B cell (primary cell): ENCODE results near the gene EIF2AK2. TPM values are rescaled to one million over a fixed set of nuclear protein-coding genes. Genes with fewer than 3 reads are reported as not detected.

Source experiments
- ATAC-seq: fragments of 200-7000 bp; cut with Tn5 transposase; one replicate; pipeline ENCODE4 v1.10.0; 2021; ENCODE audit warnings: low read depth, mild to moderate bottlenecking, moderate number of reproducible peaks, moderate library complexity
- CTCF ChIA-PET: fragments of 350-600 bp; sonication (Branson Sonifier 250); formaldehyde crosslinking; loops from one replicate; lab custom pipeline; 2021; ENCODE audit warnings: antibody characterized with exemption, inconsistent platforms; lab: Charles Lee
- POLR2A ChIA-PET: fragments of 350-600 bp; sonication (Branson Sonifier 250); formaldehyde crosslinking; loops from one replicate; lab custom pipeline; 2021; ENCODE audit warnings: antibody characterized with exemption; lab: Charles Lee
- DNase-seq: peaks from one replicate; pipeline ENCODE4 v3.0.0; 2013
- H2AFZ ChIP-seq: 2 replicates; pipeline ENCODE4 v1.6.1; 2012; ENCODE audit warnings: mild to moderate bottlenecking, low read depth, low read length; ENCODE audit not compliant: insufficient read depth, poor library complexity, severe bottlenecking
- H3K27ac ChIP-seq, 2 donors: 1 replicate in 1 of 2; 2 replicates in 1 of 2; pipeline ENCODE4 v1.5.1; 2012 to 2013; ENCODE audit warnings: low read length in 2 of 2, mild to moderate bottlenecking in 2 of 2, moderate library complexity in 1 of 2
- H3K27me3 ChIP-seq, 4 experiments: fragments of 200-600 bp in 1 of 4; sonication (generic) in 1 of 4; replicated peaks in 1 of 4; 1 replicate in 2 of 4; 2 replicates in 2 of 4; pipeline versions ENCODE4 v1.6.1 to v1.7.0; 2013 to 2016; ENCODE audit warnings: low read length in 3 of 4, mild to moderate bottlenecking in 2 of 4, mixed read lengths in 1 of 4, moderate library complexity in 1 of 4; ENCODE audit not compliant: insufficient read depth in 4 of 4, control insufficient read depth in 3 of 4; ENCODE audit errors: control extremely low read depth in 1 of 4
- H3K36me3 ChIP-seq, 2 experiments: replicated peaks in 1 of 2; 1 replicate in 1 of 2; 2 replicates in 1 of 2; pipeline versions ENCODE4 v1.6.1 to v1.7.1; 2013; ENCODE audit warnings: low read length in 1 of 2; ENCODE audit not compliant: insufficient read depth in 2 of 2, control insufficient read depth in 1 of 2; ENCODE audit errors: control extremely low read depth in 1 of 2, extremely low read depth in 1 of 2
- H3K4me1 ChIP-seq, 2 donors: fragments of 200-600 bp in 1 of 2; sonication (generic) in 1 of 2; 1 replicate in 1 of 2; 2 replicates in 1 of 2; pipeline versions ENCODE4 v1.5.1 to v1.6.1; 2013 to 2017; ENCODE audit warnings: low read length in 2 of 2; ENCODE audit not compliant: control insufficient read depth in 2 of 2, insufficient read depth in 2 of 2
- H3K4me2 ChIP-seq: replicated peaks from 2 replicates; pipeline ENCODE3; 2012; ENCODE audit warnings: mild to moderate bottlenecking, low read depth, low read length; ENCODE audit not compliant: poor library complexity, severe bottlenecking
- H3K4me3 ChIP-seq, 5 experiments: fragments of 200-600 bp in 1 of 5; sonication (generic) in 1 of 5; 1 replicate in 3 of 5; 2 replicates in 2 of 5; pipeline versions ENCODE4 v1.5.1 to v1.7.0; 2011 to 2016; ENCODE audit warnings: low read length in 4 of 5, mild to moderate bottlenecking in 4 of 5, low read depth in 2 of 5, control low read depth in 1 of 5, moderate library complexity in 1 of 5; ENCODE audit not compliant: insufficient read depth in 1 of 5; ENCODE audit errors: control extremely low read depth in 1 of 5, extremely low read depth in 1 of 5
- H3K79me2 ChIP-seq: fragments of 200-600 bp; sonication (generic); one replicate; pipeline ENCODE4 v1.6.0; 2016; ENCODE audit warnings: low read length; ENCODE audit not compliant: control insufficient read depth, insufficient read depth
- H3K9ac ChIP-seq: fragments of 200-600 bp; sonication (generic); 2 replicates; pipeline ENCODE4 v1.6.1; 2017; ENCODE audit warnings: mild to moderate bottlenecking, low read length, moderate library complexity
- H3K9me3 ChIP-seq, 3 donors: one replicate each; pipeline versions ENCODE4 v1.6.1 to v1.7.1; 2013; ENCODE audit warnings: low read length in 2 of 3; ENCODE audit not compliant: control insufficient read depth in 2 of 3, insufficient read depth in 1 of 3; ENCODE audit errors: control extremely low read depth in 1 of 3
- H4K20me1 ChIP-seq: 2 replicates; pipeline ENCODE4 v1.6.0; 2012; ENCODE audit warnings: mild to moderate bottlenecking, low read length; ENCODE audit not compliant: insufficient read depth, control insufficient read depth, poor library complexity, severe bottlenecking
- H3K27ac Mint-ChIP-seq: one replicate; pipeline ENCODE4 v1.8.0; 2021; ENCODE audit warnings: mixed read lengths
- H3K27me3 Mint-ChIP-seq: one replicate; pipeline ENCODE4 v1.8.0; 2021; ENCODE audit warnings: mixed read lengths
- H3K4me1 Mint-ChIP-seq: one replicate; pipeline ENCODE4 v1.8.0; 2021; ENCODE audit warnings: mixed read lengths
- H3K4me3 Mint-ChIP-seq: one replicate; pipeline ENCODE4 v1.8.0; 2021; ENCODE audit warnings: mixed read lengths
- H3K9me3 Mint-ChIP-seq: one replicate; pipeline ENCODE4 v1.8.0; 2022; ENCODE audit warnings: mixed read lengths; ENCODE audit not compliant: insufficient read depth
- CTCF ChIP-seq: fragments of 200-600 bp; IDR thresholded peaks from one replicate; pipeline ENCODE4 v1.8.0; 2022; ENCODE audit warnings: antibody characterized with exemption, mild to moderate bottlenecking
- EZH2 ChIP-seq: IDR thresholded peaks from 2 replicates; pipeline ENCODE4 v1.6.1; 2012; ENCODE audit warnings: borderline replicate concordance, low read depth, mild to moderate bottlenecking, moderate library complexity, low read length; ENCODE audit not compliant: insufficient read depth, poor library complexity, severe bottlenecking
- WGBS: methylation state at CpG from one replicate; pipeline ENCODE4 v1.1.5; 2013; ENCODE audit warnings: missing lambda C conversion rate; ENCODE audit not compliant: insufficient coverage; 5-methylcytosine and 5-hydroxymethylcytosine counted together
- intact Hi-C: fragments of 100-400 bp; cut with micrococcal nuclease; formaldehyde crosslinking; loops from one replicate; pipeline ENCODE4 v1.10.0; 2022
- polyA plus RNA-seq: library from polyadenylated mRNA; depleted of rRNA; stranded (reverse); fragments of >200 nt; gene quantifications from 2 replicates; pipeline ENCODE4 v1.2.3, GENCODE V29; 2012
- total RNA-seq, 2 donors: library from RNA; stranded (reverse); fragments of 120-200 nt in 1 of 2; gene quantifications; 1 replicate in 1 of 2; 2 replicates in 1 of 2; pipeline versions ENCODE4 v1.2.3 to v1.2.4, GENCODE V29; 2013 to 2022

EIF2AK2 gene
- total and polyA plus RNA-seq, 2 donors (not counting 1 experiment from before 2014, with no cell fraction given): 6.5 to 36.9 TPM

- Histone ChIP-seq H2AFZ (no peak overlapping the region), H3K4me3 (no peak overlapping the region), H3K27ac (peak overlapping the region in 1 of 2 donors; percentile 31), H3K27me3 (no peaks in the 10 kb centered on the region), H3K4me1 (peaks cover 16 to 17% of the 10 kb centered on the region in 2 donors), H4K20me1 (no peaks in the 10 kb centered on the region), H3K9me3 (peaks cover 0 to 3% (median 2%) of the 10 kb centered on the region in 3 donors), H3K4me2 (no peak overlapping the region), H3K79me2 (peaks cover 65% of the 10 kb centered on the region), H3K36me3 (peaks cover 9 to 38% of the 10 kb centered on the region in 2 experiments), H3K9ac (no peak overlapping the region)
- ChIA-PET POLR2A (no interaction called here), CTCF (no interaction called here)
- H3K27me3 Mint-ChIP-seq: no peaks in the 10 kb centered on the region
- H3K27ac Mint-ChIP-seq: no peak overlapping the region
- H3K4me3 Mint-ChIP-seq: no peak overlapping the region
- no peak for TF ChIP-seq EZH2
- no peak for TF ChIP-seq CTCF
- peaks cover 21% of the 10 kb centered on the region for H3K4me1 Mint-ChIP-seq
- ATAC-seq: no peak
- WGBS: no CpG with 5 or more reads among the region's 1 CpG
- peaks cover 5% of the 10 kb centered on the region for H3K9me3 Mint-ChIP-seq
- intact Hi-C loops: no loop called here
- DNase-seq: no peak
Measured at GRCh38 chr2:37201208-37201607, 44.4 kb upstream of the EIF2AK2 start.

- no peak overlapping the region for H3K27ac Mint-ChIP-seq
- H3K4me3 ChIP-seq: no peak overlapping the region
- no peak overlapping the region for H3K4me3 Mint-ChIP-seq
- DNase-seq (no peak), ATAC-seq (no peak)
- POLR2A ChIA-PET: no interaction called here
- peaks cover 2% of the 10 kb centered on the region for H3K9me3 Mint-ChIP-seq
- no peaks in the 10 kb centered on the region for H4K20me1 ChIP-seq
- peaks cover 41% of the 10 kb centered on the region for H3K79me2 ChIP-seq
- intact Hi-C loops: loop anchor here (5.0 kb wide), 1 partner anchor 41 kb away; the partner anchor contains the start of gene EIF2AK2
- H3K9ac ChIP-seq: no peak overlapping the region
- H3K4me1 Mint-ChIP-seq: peaks cover 22% of the 10 kb centered on the region
- H3K27me3 Mint-ChIP-seq: no peaks in the 10 kb centered on the region
- no peak overlapping the region for H3K27ac ChIP-seq
- no peaks in the 10 kb centered on the region for H3K27me3 ChIP-seq
- 96% methylated on average over 4 of the region's 8 CpGs for WGBS
- no peak for TF ChIP-seq EZH2
- TF ChIP-seq CTCF: no peak
- H3K4me1 ChIP-seq: peaks cover 16 to 24% of the 10 kb centered on the region in 2 donors
- H3K4me2 ChIP-seq: no peak overlapping the region
- H2AFZ ChIP-seq: no peak overlapping the region
- CTCF ChIA-PET: no interaction called here
- H3K36me3 ChIP-seq: peaks cover 5 to 21% of the 10 kb centered on the region in 2 experiments
- H3K9me3 ChIP-seq: peaks cover 0 to 5% (median 0%) of the 10 kb centered on the region in 3 donors
Measured at GRCh38 chr2:37198681-37199065, 41.9 kb upstream of the EIF2AK2 start.
